ENCODE data around the gene TCP11X2.
"Not testable (repeated sequence)": the region's sequence is repeated elsewhere in the genome, so short reads cannot be mapped to it uniquely, and the experiment has no call there.

TCP11X2 gene

GRCh38 chrX:102471762-102472220 is at the start of gene TCP11X2:
TCP11X2 (minus strand) TSS chrX:102471812.
- H3K4me1 ChIP-seq (ENCODE audit: control insufficient read depth in 2 of 2, insufficient read depth in 2 of 2, low read length in 2 of 2): not testable (repeated sequence)

DNA sequence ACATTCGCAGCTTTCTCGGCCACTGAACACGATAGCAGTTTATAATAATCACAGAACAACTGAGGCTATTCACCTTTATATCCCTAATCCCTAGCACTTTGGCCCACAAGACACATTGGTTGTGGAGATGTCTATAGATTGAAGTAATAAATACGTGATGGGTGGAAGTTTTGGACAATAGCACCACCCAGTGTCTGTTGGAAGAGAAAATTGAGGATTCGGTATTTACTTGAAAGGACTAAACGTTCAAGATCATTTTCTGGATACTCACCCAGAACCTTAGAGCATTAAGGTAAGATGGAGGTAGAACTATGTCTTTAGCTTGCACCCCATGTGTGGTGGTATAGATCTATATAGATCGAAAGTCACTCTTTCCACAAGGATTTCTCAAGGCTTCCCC is 45.7 kb upstream of the TCP11X2 start:
- Histone ChIP-seq H3K27me3 (ENCODE audit: control insufficient read depth in 2 of 2, insufficient read depth in 2 of 2, low read length in 2 of 2) (peaks cover 0 to 11% of the 10 kb centered on the region in 2 donors), H3K36me3 (ENCODE audit: control insufficient read depth in 2 of 2, insufficient read depth in 2 of 2, low read length in 2 of 2) (no peaks in the 10 kb centered on the region), H3K27ac (ENCODE audit: low read depth in 2 of 2, low read length in 2 of 2) (no peak overlapping the region), H3K9ac (ENCODE audit: low read depth in 1 of 2, low read length in 2 of 2) (no peak overlapping the region), H3K9me3 (ENCODE audit: control insufficient read depth in 2 of 2, low read length in 2 of 2) (no peaks in the 10 kb centered on the region), H3K4me3 (ENCODE audit: low read length in 2 of 2) (no peak overlapping the region), H3K4me1 (ENCODE audit: control insufficient read depth in 2 of 2, insufficient read depth in 2 of 2, low read length in 2 of 2) (peaks cover 0 to 3% of the 10 kb centered on the region in 2 donors)

More at GRCh38 chrX:102471762-102472220, at the start of gene TCP11X2:
- not testable (repeated sequence) for H3K27me3 ChIP-seq (ENCODE audit: control insufficient read depth in 2 of 2, insufficient read depth in 2 of 2, low read length in 2 of 2); H3K9ac ChIP-seq (ENCODE audit: low read depth in 1 of 2, low read length in 2 of 2); H3K36me3 ChIP-seq (ENCODE audit: control insufficient read depth in 2 of 2, insufficient read depth in 2 of 2, low read length in 2 of 2); H3K4me3 ChIP-seq (ENCODE audit: low read length in 2 of 2); H3K27ac ChIP-seq (ENCODE audit: low read depth in 2 of 2, low read length in 2 of 2); H3K9me3 ChIP-seq (ENCODE audit: control insufficient read depth in 2 of 2, low read length in 2 of 2)

- H3K4me3 ChIP-seq (ENCODE audit: low read length in 2 of 2): peak within 1 kb of the TSS; percentile 46 to 53
- H3K27me3 ChIP-seq (ENCODE audit: control insufficient read depth in 2 of 2, insufficient read depth in 2 of 2, low read length in 2 of 2): peaks cover 0 to 11% of the 10 kb centered on the region in 2 donors
- H3K4me1 ChIP-seq (ENCODE audit: control insufficient read depth in 2 of 2, insufficient read depth in 2 of 2, low read length in 2 of 2): peaks cover 0 to 3% of the 10 kb centered on the region in 2 donors
- H3K9me3 ChIP-seq (ENCODE audit: control insufficient read depth in 2 of 2, low read length in 2 of 2): no peaks in the 10 kb centered on the region
- H3K9ac ChIP-seq (ENCODE audit: low read depth in 1 of 2, low read length in 2 of 2): no peak within 1 kb of the TSS
- H3K27ac ChIP-seq (ENCODE audit: low read depth in 2 of 2, low read length in 2 of 2): no peak within 1 kb of the TSS
- no peaks in the 10 kb centered on the region for H3K36me3 ChIP-seq (ENCODE audit: control insufficient read depth in 2 of 2, insufficient read depth in 2 of 2, low read length in 2 of 2)
Measured at GRCh38 chrX:102515975-102516941, 44.6 kb upstream of the TCP11X2 start, which contains the start of gene TMSB15A. TMSB15A (minus strand) TSS chrX:102516739.

DNA sequence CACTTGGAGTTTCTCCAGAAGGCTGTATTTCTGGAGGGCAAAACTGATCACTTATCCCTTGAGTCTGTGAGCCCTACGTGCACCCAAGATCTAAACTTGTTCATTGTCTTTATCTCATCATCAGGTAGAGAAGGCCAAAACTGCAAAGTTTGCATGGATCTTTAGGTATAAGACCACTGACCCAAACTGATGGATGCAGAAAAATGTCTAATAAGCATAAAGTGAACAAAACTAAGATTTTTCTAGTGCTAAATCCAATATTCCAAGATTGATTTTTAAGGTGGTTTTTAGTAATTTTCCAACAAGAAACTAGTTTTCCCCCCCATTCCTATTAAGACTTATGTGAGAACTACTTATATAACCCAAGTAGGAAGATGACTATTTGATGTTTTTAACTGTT is 42.9 kb upstream of the TCP11X2 start:
- Histone ChIP-seq H3K4me3 (ENCODE audit: low read length in 2 of 2) (no peak overlapping the region), H3K27me3 (ENCODE audit: control insufficient read depth in 2 of 2, insufficient read depth in 2 of 2, low read length in 2 of 2) (peaks cover 0 to 11% of the 10 kb centered on the region in 2 donors)

GRCh38 chrX:102498732-102499131 is 27.1 kb upstream of the TCP11X2 start:
- Histone ChIP-seq H3K4me1 (ENCODE audit: control insufficient read depth in 2 of 2, insufficient read depth in 2 of 2, low read length in 2 of 2) (no peaks in the 10 kb centered on the region), H3K9me3 (ENCODE audit: control insufficient read depth in 2 of 2, low read length in 2 of 2) (no peaks in the 10 kb centered on the region), H3K27ac (ENCODE audit: low read depth in 2 of 2, low read length in 2 of 2) (no peak overlapping the region), H3K27me3 (ENCODE audit: control insufficient read depth in 2 of 2, insufficient read depth in 2 of 2, low read length in 2 of 2) (peaks cover 0 to 4% of the 10 kb centered on the region in 2 donors), H3K4me3 (ENCODE audit: low read length in 2 of 2) (no peak overlapping the region), H3K36me3 (ENCODE audit: control insufficient read depth in 2 of 2, insufficient read depth in 2 of 2, low read length in 2 of 2) (no peaks in the 10 kb centered on the region), H3K9ac (ENCODE audit: low read depth in 1 of 2, low read length in 2 of 2) (no peak overlapping the region)

More for the DNA sequence above, 42.9 kb upstream of the TCP11X2 start:
- no peak overlapping the region for H3K9ac ChIP-seq (ENCODE audit: low read depth in 1 of 2, low read length in 2 of 2)
- H3K9me3 ChIP-seq (ENCODE audit: control insufficient read depth in 2 of 2, low read length in 2 of 2): no peaks in the 10 kb centered on the region
- H3K36me3 ChIP-seq (ENCODE audit: control insufficient read depth in 2 of 2, insufficient read depth in 2 of 2, low read length in 2 of 2): no peaks in the 10 kb centered on the region
- no peak overlapping the region for H3K27ac ChIP-seq (ENCODE audit: low read depth in 2 of 2, low read length in 2 of 2)
- peaks cover 0 to 3% of the 10 kb centered on the region in 2 donors for H3K4me1 ChIP-seq (ENCODE audit: control insufficient read depth in 2 of 2, insufficient read depth in 2 of 2, low read length in 2 of 2)

GRCh38 chrX:102491766-102492165 is 20.2 kb upstream of the TCP11X2 start:
- Histone ChIP-seq H3K4me3 (ENCODE audit: low read length in 2 of 2) (no peak overlapping the region), H3K9ac (ENCODE audit: low read depth in 1 of 2, low read length in 2 of 2) (no peak overlapping the region), H3K9me3 (ENCODE audit: control insufficient read depth in 2 of 2, low read length in 2 of 2) (no peaks in the 10 kb centered on the region), H3K27me3 (ENCODE audit: control insufficient read depth in 2 of 2, insufficient read depth in 2 of 2, low read length in 2 of 2) (peaks cover 0 to 4% of the 10 kb centered on the region in 2 donors), H3K36me3 (ENCODE audit: control insufficient read depth in 2 of 2, insufficient read depth in 2 of 2, low read length in 2 of 2) (no peaks in the 10 kb centered on the region), H3K4me1 (ENCODE audit: control insufficient read depth in 2 of 2, insufficient read depth in 2 of 2, low read length in 2 of 2) (no peaks in the 10 kb centered on the region), H3K27ac (ENCODE audit: low read depth in 2 of 2, low read length in 2 of 2) (no peak overlapping the region)

DNA sequence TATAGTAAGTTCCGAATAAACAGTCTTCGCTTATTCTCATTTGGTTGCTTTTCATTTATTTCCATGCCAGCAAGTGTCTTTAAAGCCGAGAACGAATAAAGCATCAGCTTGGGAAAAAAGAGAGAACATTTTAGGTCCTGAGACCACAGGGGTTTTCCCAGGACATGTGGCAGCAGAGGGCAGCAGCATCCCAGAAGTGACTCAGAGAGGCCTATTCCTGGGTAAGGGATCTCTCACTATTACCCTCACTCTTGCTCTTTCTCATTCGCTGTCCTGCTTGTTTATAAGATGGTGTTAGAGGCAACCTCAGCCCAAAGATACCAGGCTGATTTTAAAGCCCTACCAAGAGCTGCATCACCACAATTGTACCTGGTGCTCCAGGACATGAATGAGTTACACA is 7.2 kb upstream of the TCP11X2 start:
- not testable (repeated sequence) for H3K27me3 ChIP-seq (ENCODE audit: control insufficient read depth in 2 of 2, insufficient read depth in 2 of 2, low read length in 2 of 2); H3K9me3 ChIP-seq (ENCODE audit: control insufficient read depth in 2 of 2, low read length in 2 of 2); H3K27ac ChIP-seq (ENCODE audit: low read depth in 2 of 2, low read length in 2 of 2); H3K4me3 ChIP-seq (ENCODE audit: low read length in 2 of 2); H3K36me3 ChIP-seq (ENCODE audit: control insufficient read depth in 2 of 2, insufficient read depth in 2 of 2, low read length in 2 of 2); H3K4me1 ChIP-seq (ENCODE audit: control insufficient read depth in 2 of 2, insufficient read depth in 2 of 2, low read length in 2 of 2); H3K9ac ChIP-seq (ENCODE audit: low read depth in 1 of 2, low read length in 2 of 2)

DNA sequence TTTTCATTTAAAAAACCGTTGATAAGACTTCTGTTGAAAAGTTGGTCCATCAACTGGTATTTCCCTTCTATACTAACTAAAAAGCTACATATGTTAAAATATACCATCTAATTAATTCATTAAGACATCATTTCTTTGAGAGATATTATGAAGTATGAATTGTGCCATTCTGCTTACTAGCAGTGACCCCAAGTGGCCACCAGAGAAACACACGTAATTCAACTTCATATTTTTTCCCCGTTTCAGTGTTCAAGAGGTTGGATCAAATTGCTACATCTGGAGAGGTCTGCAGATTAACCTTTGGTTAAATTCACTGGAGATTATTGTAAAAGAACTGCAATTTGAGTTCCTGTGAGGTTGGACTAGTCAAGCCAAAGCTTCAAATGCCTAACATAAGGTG is 1.4 kb downstream of the TCP11X2 start:
- H3K4me1 ChIP-seq (ENCODE audit: control insufficient read depth in 2 of 2, insufficient read depth in 2 of 2, low read length in 2 of 2); H3K9ac ChIP-seq (ENCODE audit: low read depth in 1 of 2, low read length in 2 of 2); H3K36me3 ChIP-seq (ENCODE audit: control insufficient read depth in 2 of 2, insufficient read depth in 2 of 2, low read length in 2 of 2); H3K27ac ChIP-seq (ENCODE audit: low read depth in 2 of 2, low read length in 2 of 2); H3K27me3 ChIP-seq (ENCODE audit: control insufficient read depth in 2 of 2, insufficient read depth in 2 of 2, low read length in 2 of 2); H3K4me3 ChIP-seq (ENCODE audit: low read length in 2 of 2); H3K9me3 ChIP-seq (ENCODE audit: control insufficient read depth in 2 of 2, low read length in 2 of 2): not testable (repeated sequence)

DNA sequence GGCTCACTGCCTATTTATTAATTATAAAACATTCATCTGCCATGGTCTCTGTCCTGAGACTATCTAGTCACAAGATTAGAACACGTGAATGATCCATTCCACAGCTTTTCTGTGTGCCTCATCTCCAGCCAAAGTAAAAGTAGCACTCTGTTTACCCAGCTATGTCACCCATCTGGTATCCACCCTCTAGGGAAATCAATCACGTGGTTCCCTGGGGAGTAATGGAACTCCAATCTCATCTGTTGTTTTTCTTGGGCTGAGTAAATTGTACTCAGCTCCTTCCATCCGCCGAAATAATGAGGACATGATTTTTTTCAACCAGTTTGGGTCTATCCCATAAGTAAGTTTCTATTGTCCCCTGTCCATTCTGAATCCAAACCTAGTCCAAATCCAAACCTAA is 13.0 kb downstream of the TCP11X2 start:
- not testable (repeated sequence) for H3K9me3 ChIP-seq (ENCODE audit: control insufficient read depth in 2 of 2, low read length in 2 of 2); H3K9ac ChIP-seq (ENCODE audit: low read depth in 1 of 2, low read length in 2 of 2); H3K36me3 ChIP-seq (ENCODE audit: control insufficient read depth in 2 of 2, insufficient read depth in 2 of 2, low read length in 2 of 2); H3K27me3 ChIP-seq (ENCODE audit: control insufficient read depth in 2 of 2, insufficient read depth in 2 of 2, low read length in 2 of 2); H3K27ac ChIP-seq (ENCODE audit: low read depth in 2 of 2, low read length in 2 of 2); H3K4me3 ChIP-seq (ENCODE audit: low read length in 2 of 2); H3K4me1 ChIP-seq (ENCODE audit: control insufficient read depth in 2 of 2, insufficient read depth in 2 of 2, low read length in 2 of 2)

DNA sequence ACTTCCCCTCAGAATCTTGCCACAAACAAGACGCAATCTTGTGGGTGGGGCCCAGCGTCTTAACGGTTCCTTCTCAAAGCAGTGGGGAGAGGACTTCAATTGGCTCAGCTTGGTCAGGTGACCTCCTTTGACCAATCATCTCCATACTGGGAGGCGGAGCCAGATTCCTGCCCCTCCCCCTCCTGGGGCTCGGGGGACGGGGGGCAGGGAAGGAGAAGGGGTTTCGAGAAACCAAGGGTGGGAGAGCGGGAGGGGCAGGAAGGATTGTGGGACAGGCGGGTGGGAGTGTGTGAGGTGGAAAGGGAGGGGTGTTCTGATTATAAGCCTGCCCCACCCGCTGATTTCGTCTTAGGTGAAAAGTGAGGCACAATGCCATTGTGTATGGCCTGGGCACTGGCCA is 31.7 kb downstream of the TCP11X2 start, which contains the start of gene NXF2B:
TSS of gene NXF2B (minus strand) at position 101 of the 400 bp plus-strand sequence. CDS start 59,972 bp downstream, outside the sequence.
- H3K9ac ChIP-seq (ENCODE audit: low read depth in 1 of 2, low read length in 2 of 2); H3K4me1 ChIP-seq (ENCODE audit: control insufficient read depth in 2 of 2, insufficient read depth in 2 of 2, low read length in 2 of 2); H3K4me3 ChIP-seq (ENCODE audit: low read length in 2 of 2): not testable (repeated sequence)

More for the DNA sequence above, 31.7 kb downstream of the TCP11X2 start, which contains the start of gene NXF2B:
- H3K9me3 ChIP-seq (ENCODE audit: control insufficient read depth in 2 of 2, low read length in 2 of 2); H3K27me3 ChIP-seq (ENCODE audit: control insufficient read depth in 2 of 2, insufficient read depth in 2 of 2, low read length in 2 of 2); H3K27ac ChIP-seq (ENCODE audit: low read depth in 2 of 2, low read length in 2 of 2); H3K36me3 ChIP-seq (ENCODE audit: control insufficient read depth in 2 of 2, insufficient read depth in 2 of 2, low read length in 2 of 2): not testable (repeated sequence)

All from mucosa of rectum (tissue), 2 donors.